Measurements from ENCODE around the gene ITPR1. TPM values are rescaled to one million over a fixed set of nuclear protein-coding genes. Genes with fewer than 3 reads are reported as not detected.

Gene ITPR1
- total and polyA plus RNA-seq, 10 of the 15 experiments (the other 5 are each of a cell fraction or from before 2014, with no cell fraction given), result 12.2 to 239 (median 28.4) TPM

DNA sequence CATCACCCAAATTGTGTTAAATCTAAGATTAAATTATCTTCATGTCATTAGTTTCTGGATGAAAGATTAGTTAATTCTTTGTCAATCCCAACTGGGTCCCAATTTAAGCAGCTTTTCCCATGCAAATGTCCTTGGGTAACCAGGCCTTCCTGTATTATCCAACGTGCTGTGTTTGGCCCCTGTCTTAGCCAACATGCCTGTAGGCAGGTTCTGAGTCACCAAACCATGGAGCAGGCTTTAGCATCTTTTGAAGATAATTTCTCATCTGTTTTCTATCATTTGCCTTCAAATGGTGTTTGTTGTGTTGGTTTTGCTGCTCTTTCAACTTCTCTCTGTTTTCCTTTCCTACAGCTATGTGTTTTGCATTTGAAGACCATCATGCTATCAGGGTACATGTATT, 216.2 kb downstream of the ITPR1 start:
- Histone ChIP-seq H3K36me3 (ENCODE audit: control insufficient read depth in 2 of 2, insufficient read depth in 2 of 2, low read length in 1 of 2) (peaks cover 7 to 14% of the 10 kb centered on the region in 2 experiments), H4K20me1 (ENCODE audit: control insufficient read depth, insufficient read depth) (no peaks in the 10 kb centered on the region), H3K4me3 (no peak overlapping the region), H2AFZ (ENCODE audit: control insufficient read depth, low read depth, low read length) (no peak overlapping the region), H3K4me1 (ENCODE audit: control insufficient read depth, insufficient read depth, low read length) (no peaks in the 10 kb centered on the region), H3K9me3 (replicated peaks; ENCODE audit: control insufficient read depth, insufficient read depth, low read length) (no peaks in the 10 kb centered on the region), H3K27me3 (replicated peaks in 1 of 2; ENCODE audit: control insufficient read depth in 2 of 2, insufficient read depth in 2 of 2, low read length in 1 of 2) (no peaks in the 10 kb centered on the region), H3K79me2 (ENCODE audit: control insufficient read depth, insufficient read depth, low read length) (no peaks in the 10 kb centered on the region), H3K27ac (ENCODE audit: control insufficient read depth, insufficient read depth) (no peak overlapping the region), H3K4me2 (ENCODE audit: control insufficient read depth, insufficient read depth) (no peak overlapping the region), H3K9ac (ENCODE audit: control insufficient read depth, insufficient read depth, low read length) (no peak overlapping the region)
- DNase-seq (ENCODE audit: low read depth, low spot score) (no peak), ATAC-seq (no peak), FAIRE-seq (no peak)
- WGBS (ENCODE audit: insufficient coverage, insufficient replicate concordance, low lambda C conversion rate, missing lambda C conversion rate), result 44% methylated on average over 1 of the region's 1 CpG
- in situ Hi-C loops (cut with MboI) (no loop called here), intact Hi-C loops (cut with micrococcal nuclease; ENCODE audit: unreplicated experiment) (no loop called here)
- ChIA-PET CTCF (interaction anchor here (0.7 to 4.2 kb wide), 10 partner anchors 12 to 359 kb away, joined by 3 to 201 read pairs (median 6); partner anchors contain the start of gene BHLHE40), SMC1A (ENCODE audit: uncharacterized antibody, unreplicated experiment) (interaction anchor here (1.0 to 10.5 kb wide), 4 partner anchors 13 to 348 kb away, joined by 3 to 203 read pairs (median 33); no protein-coding TSS in a partner anchor), POLR2A (no interaction called here), RAD21 (ENCODE audit: unreplicated experiment) (interaction anchor here (1.5 to 8.4 kb wide), 2 partner anchors 267 to 346 kb away, joined by 7 to 148 read pairs; no protein-coding TSS in a partner anchor)
- BruUV-seq (replicated peaks), result no TSS peak
- no peak for TF ChIP-seq ZBTB11 (CRISPR knock-in tag; IDR thresholded peaks at IDR 0.05)
- TF ChIP-seq, protein P1, sequence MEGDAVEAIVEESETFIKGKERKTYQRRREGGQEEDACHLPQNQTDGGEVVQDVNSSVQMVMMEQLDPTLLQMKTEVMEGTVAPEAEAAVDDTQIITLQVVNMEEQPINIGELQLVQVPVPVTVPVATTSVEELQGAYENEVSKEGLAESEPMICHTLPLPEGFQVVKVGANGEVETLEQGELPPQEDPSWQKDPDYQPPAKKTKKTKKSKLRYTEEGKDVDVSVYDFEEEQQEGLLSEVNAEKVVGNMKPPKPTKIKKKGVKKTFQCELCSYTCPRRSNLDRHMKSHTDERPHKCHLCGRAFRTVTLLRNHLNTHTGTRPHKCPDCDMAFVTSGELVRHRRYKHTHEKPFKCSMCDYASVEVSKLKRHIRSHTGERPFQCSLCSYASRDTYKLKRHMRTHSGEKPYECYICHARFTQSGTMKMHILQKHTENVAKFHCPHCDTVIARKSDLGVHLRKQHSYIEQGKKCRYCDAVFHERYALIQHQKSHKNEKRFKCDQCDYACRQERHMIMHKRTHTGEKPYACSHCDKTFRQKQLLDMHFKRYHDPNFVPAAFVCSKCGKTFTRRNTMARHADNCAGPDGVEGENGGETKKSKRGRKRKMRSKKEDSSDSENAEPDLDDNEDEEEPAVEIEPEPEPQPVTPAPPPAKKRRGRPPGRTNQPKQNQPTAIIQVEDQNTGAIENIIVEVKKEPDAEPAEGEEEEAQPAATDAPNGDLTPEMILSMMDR (IDR thresholded peaks at IDR 0.05 in 2 of 3, conservative IDR thresholded peaks at IDR 0.05 in 1 of 3; ENCODE audit: control insufficient read depth in 2 of 3, extremely low read depth in 1 of 3, insufficient read depth in 1 of 3, low read depth in 3 of 3, low read length in 3 of 3), result no peak

Data from GM12878 (cell line).